MM.1S (cell line): ENCODE data around the gene CCDC30.

Experiments used
- DNase-seq: peaks from one replicate; pipeline ENCODE4 v3.0.0-alpha.2; 2015
- H2AFZ ChIP-seq: fragments of 300-600 bp; sonication (generic); 2 replicates; pipeline ENCODE4 v1.6.0; 2016; ENCODE audit warnings: antibody characterized with exemption, low read length
- H3F3A ChIP-seq: fragments of 300-600 bp; sonication (generic); 2 replicates; pipeline ENCODE4 v1.6.1; 2016; ENCODE audit warnings: mild to moderate bottlenecking, antibody characterized with exemption, low read length, moderate library complexity, mixed read lengths; ENCODE audit not compliant: insufficient read depth
- H3K27ac ChIP-seq: fragments of 300-600 bp; sonication (generic); 2 replicates; pipeline ENCODE4 v1.5.1; 2016; ENCODE audit warnings: mild to moderate bottlenecking, low read length
- H3K27me3 ChIP-seq: fragments of 300-600 bp; sonication (generic); replicated peaks from 2 replicates; pipeline ENCODE4 v1.6.0; 2016; ENCODE audit warnings: low read length; ENCODE audit not compliant: insufficient read depth
- H3K36me3 ChIP-seq: fragments of 300-600 bp; sonication (generic); replicated peaks from 2 replicates; pipeline ENCODE4 v1.6.1; 2016; ENCODE audit warnings: mild to moderate bottlenecking, low read length, mixed read lengths; ENCODE audit not compliant: insufficient read depth
- H3K4me1 ChIP-seq: fragments of 300-600 bp; sonication (generic); 2 replicates; pipeline ENCODE4 v1.6.1; 2016; ENCODE audit warnings: low read length, mixed read lengths
- H3K4me2 ChIP-seq: fragments of 300-600 bp; sonication (generic); 2 replicates; pipeline ENCODE4 v1.6.0; 2016; ENCODE audit warnings: low read depth, low read length
- H3K4me3 ChIP-seq: fragments of 300-600 bp; sonication (generic); 2 replicates; pipeline ENCODE4 v1.5.1; 2016; ENCODE audit warnings: low read length, mixed read lengths
- H3K79me2 ChIP-seq: fragments of 300-600 bp; sonication (generic); 2 replicates; pipeline ENCODE4 v1.6.1; 2016; ENCODE audit warnings: mixed run types, low read length, mixed read lengths
- H3K9ac ChIP-seq: fragments of 300-600 bp; sonication (generic); 2 replicates; pipeline ENCODE4 v1.6.1; 2016; ENCODE audit warnings: low read length, mixed read lengths
- H3K9me2 ChIP-seq: fragments of 300-600 bp; sonication (generic); replicated peaks from 2 replicates; pipeline ENCODE4 v1.6.1; 2016; ENCODE audit warnings: mild to moderate bottlenecking, low read length, mixed read lengths; ENCODE audit not compliant: insufficient read depth
- H3K9me3 ChIP-seq: fragments of 300-600 bp; sonication (generic); replicated peaks from 2 replicates; pipeline ENCODE4 v1.6.1; 2016; ENCODE audit warnings: mild to moderate bottlenecking, low read length, mixed read lengths; ENCODE audit not compliant: insufficient read depth
- H4K20me1 ChIP-seq: fragments of 300-600 bp; sonication (generic); 2 replicates; pipeline ENCODE4 v1.6.1; 2016; ENCODE audit warnings: mild to moderate bottlenecking, low read length, moderate library complexity, mixed read lengths; ENCODE audit not compliant: insufficient read depth
- EZH2 ChIP-seq: fragments of 300-600 bp; sonication (generic); optimal IDR thresholded peaks from 2 replicates; pipeline ENCODE3; 2017; ENCODE audit warnings: low read depth, mild to moderate bottlenecking, antibody characterized with exemption, low read length, mixed read lengths
- EZH2phosphoT487 ChIP-seq: fragments of 300-600 bp; sonication (generic); IDR thresholded peaks from 2 replicates; pipeline ENCODE4 v1.6.1; 2018; ENCODE audit warnings: antibody characterized with exemption, low read length
- TF ChIP-seq, protein P1 (sequence below): fragments of 300-600 bp; sonication (generic); IDR thresholded peaks from 2 replicates; pipeline ENCODE4 v1.5.1; 2016; ENCODE audit warnings: antibody characterized with exemption, low read length, mixed read lengths

The CCDC30 gene

DNA sequence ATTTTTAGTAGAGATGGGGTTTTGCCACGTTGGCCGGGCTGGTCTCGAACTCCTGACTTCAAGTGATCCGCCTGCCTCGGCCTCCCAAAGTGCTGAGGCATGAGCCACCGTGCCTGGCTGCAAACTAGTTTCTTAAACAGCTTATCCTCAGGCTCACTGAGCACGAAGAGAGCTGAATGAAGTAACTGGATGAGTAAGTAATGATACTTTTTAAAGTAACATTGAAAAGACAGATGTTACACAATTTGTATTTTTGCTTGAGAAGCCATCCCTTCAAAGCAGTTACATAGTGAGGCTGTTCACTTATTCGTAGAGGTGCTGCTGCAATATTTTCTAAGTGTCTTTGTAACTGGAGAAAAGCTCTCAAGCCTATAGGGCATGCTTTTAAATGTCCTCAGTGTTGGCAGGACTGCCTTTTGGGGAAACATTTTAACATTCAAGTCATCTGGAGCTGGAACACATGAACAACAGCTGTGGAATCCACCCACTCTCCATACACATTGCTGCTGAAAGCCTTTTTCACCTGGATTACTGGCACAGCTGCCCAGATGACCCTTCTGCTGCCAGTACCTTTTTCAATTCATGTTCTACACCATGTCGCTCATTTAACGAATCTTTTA is 216.4 kb downstream of the CCDC30 start:
- no peaks in the 10 kb centered on the region for H3K9me2 ChIP-seq
- no peaks in the 10 kb centered on the region for H3K9me3 ChIP-seq
- H3K27ac ChIP-seq: no peak overlapping the region
- H3K9ac ChIP-seq: no peak overlapping the region
- H3K36me3 ChIP-seq: no peaks in the 10 kb centered on the region; the same call in 1 of the 2 replicates
- no peaks in the 10 kb centered on the region for H3K27me3 ChIP-seq
- peaks cover 9% of the 10 kb centered on the region; the same call in 1 of the 2 replicates for H3F3A ChIP-seq
- H3K4me1 ChIP-seq: peaks cover 11% of the 10 kb centered on the region
- H3K4me3 ChIP-seq: no peak overlapping the region
- H3K4me2 ChIP-seq: no peak overlapping the region
- peaks cover 12% of the 10 kb centered on the region for H4K20me1 ChIP-seq
- DNase-seq: no peak
- peaks cover 32% of the 10 kb centered on the region for H3K79me2 ChIP-seq
- TF ChIP-seq, protein P1, sequence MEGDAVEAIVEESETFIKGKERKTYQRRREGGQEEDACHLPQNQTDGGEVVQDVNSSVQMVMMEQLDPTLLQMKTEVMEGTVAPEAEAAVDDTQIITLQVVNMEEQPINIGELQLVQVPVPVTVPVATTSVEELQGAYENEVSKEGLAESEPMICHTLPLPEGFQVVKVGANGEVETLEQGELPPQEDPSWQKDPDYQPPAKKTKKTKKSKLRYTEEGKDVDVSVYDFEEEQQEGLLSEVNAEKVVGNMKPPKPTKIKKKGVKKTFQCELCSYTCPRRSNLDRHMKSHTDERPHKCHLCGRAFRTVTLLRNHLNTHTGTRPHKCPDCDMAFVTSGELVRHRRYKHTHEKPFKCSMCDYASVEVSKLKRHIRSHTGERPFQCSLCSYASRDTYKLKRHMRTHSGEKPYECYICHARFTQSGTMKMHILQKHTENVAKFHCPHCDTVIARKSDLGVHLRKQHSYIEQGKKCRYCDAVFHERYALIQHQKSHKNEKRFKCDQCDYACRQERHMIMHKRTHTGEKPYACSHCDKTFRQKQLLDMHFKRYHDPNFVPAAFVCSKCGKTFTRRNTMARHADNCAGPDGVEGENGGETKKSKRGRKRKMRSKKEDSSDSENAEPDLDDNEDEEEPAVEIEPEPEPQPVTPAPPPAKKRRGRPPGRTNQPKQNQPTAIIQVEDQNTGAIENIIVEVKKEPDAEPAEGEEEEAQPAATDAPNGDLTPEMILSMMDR: no peak
- TF ChIP-seq EZH2: no peak
- no peak for TF ChIP-seq EZH2phosphoT487
- no peak overlapping the region for H2AFZ ChIP-seq

DNA sequence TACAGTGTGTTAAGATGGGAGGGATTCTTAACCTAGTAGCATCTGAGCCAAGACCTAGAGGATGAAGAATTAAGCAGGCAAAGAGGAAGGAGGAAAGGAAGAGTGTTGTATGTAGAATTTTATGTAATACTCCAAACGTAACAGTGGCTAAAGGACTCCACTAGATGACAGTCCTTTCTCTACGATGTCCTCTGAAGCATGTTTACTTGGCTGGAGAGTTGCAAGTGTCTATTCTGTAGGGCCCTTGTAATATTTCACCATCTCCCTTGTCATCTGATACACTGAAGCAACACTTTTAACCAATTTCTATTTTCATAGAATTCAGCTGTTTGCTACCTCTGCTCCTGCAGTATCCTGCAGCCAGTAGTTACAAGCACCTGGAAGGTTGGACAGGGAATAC is 217.0 kb downstream of the CCDC30 start:
- Histone ChIP-seq H4K20me1 (peaks cover 17% of the 10 kb centered on the region), H3F3A (peaks cover 9% of the 10 kb centered on the region; the same call in 1 of the 2 replicates), H3K9me3 (no peaks in the 10 kb centered on the region), H3K27me3 (no peaks in the 10 kb centered on the region), H3K4me1 (peaks cover 17% of the 10 kb centered on the region), H2AFZ (no peak overlapping the region), H3K9ac (no peak overlapping the region), H3K4me2 (no peak overlapping the region), H3K4me3 (no peak overlapping the region), H3K27ac (no peak overlapping the region), H3K36me3 (peaks cover 5% of the 10 kb centered on the region; the same call in 1 of the 2 replicates), H3K79me2 (peaks cover 38% of the 10 kb centered on the region), H3K9me2 (no peaks in the 10 kb centered on the region)
- no peak for TF ChIP-seq EZH2
- TF ChIP-seq, protein P1: no peak
- TF ChIP-seq EZH2phosphoT487: no peak
- DNase-seq: no peak

DNA sequence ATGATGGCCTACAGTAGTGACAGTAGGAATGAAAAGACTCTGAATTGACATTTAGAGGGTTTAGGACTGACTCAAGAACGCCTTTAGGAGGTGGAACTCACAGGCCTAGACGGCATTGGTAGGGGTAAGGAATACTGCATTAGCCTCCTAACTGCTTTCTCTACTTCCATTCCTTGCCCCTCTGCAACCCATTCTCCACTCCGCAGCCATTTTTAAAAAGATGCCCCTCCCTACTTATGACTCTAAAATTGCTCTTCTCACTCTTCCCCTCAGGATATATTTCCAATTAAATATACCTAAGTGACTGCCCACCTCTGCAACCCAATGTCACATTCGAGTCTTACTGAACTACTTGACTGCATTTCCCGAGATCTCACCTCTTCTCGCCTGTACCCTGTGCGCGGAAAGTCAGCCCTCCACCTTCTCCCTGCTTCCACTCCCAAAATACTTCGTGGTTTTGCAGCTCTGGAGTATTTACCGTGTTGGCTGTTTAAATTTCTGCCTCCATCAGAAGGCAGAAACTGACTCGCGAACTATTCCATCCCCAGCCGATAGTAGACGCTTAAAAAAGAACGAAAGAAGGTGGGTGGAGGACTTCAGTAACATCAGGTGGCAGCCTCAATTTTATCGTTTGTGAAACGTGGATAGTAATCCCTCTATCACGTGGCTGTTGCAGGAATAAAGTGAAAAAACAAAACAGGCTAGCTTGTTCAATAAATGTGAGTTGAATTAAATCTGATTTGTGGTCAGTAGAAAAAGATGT is 218.0 kb downstream of the CCDC30 start:
- H3K9me2 ChIP-seq: no peaks in the 10 kb centered on the region
- peak; percentile 53 for DNase-seq
- H3K9ac ChIP-seq: peak overlapping the region; percentile 98
- H3K4me1 ChIP-seq: peaks cover 23% of the 10 kb centered on the region
- no peaks in the 10 kb centered on the region for H3K9me3 ChIP-seq
- peaks cover 9% of the 10 kb centered on the region; the same call in 1 of the 2 replicates for H3F3A ChIP-seq
- TF ChIP-seq, protein P1: peak; percentile 10; the same call in 1 of the 2 replicates
- no peak for TF ChIP-seq EZH2phosphoT487
- H3K4me2 ChIP-seq: peak overlapping the region; percentile 94
- H4K20me1 ChIP-seq: peaks cover 28% of the 10 kb centered on the region
- peak overlapping the region; percentile 87 for H3K27ac ChIP-seq
- H3K4me3 ChIP-seq: peak overlapping the region; percentile 93
- no peaks in the 10 kb centered on the region for H3K27me3 ChIP-seq
- H2AFZ ChIP-seq: peak overlapping the region; percentile 87
- peaks cover 5% of the 10 kb centered on the region; the same call in 1 of the 2 replicates for H3K36me3 ChIP-seq
- H3K79me2 ChIP-seq: peaks cover 48% of the 10 kb centered on the region
